ENCODE data around the gene NACC2.

Gene NACC2

DNA sequence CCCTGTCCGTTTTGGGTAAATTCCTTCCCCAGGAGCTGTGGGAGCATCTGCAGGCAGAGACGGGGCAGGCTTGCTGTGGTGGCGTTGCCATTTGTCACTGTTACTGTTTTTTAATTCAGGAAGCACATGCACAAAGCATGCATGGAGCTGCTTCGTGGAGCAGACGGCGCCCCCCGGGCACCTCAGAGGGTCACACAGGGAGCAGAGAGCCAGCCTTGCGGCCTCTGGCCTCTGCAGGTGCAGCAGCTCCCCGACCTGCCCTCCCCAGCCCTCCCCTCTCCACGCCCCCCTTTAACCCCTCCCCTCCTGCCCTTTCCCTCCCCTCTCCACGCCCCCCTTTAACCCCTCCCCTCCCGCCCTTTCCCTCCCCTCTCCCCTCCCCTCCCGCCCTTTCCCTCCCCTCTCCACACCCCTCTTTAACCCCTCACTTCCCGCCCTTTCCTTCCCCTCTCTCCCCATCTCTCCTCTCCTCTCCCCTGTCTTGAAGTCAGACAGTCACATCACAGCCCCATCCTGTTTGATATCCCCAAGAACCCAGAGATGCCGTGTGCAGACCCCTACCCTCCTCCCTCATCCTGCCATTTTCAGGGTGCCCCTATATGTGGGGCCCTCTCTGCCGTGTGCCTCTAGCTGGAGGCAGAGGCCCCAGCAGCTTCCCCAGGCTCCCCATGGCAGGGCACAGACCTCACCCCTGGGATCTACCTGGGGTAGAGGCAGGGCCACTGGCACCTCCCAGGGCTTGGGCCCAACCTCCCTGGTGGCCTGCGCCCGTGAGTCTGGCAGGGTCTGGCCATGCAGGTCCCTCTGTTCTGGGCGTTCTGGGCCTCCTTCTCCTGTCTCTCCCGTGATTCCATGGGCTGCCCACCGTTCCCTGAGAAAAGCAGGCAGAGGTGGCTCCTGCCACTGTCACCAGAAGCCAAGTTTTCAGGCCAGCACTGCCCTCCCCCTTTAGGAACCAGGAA lies 104.3 kb downstream of the NACC2 start:
- DNase-seq, result no peak

DNA sequence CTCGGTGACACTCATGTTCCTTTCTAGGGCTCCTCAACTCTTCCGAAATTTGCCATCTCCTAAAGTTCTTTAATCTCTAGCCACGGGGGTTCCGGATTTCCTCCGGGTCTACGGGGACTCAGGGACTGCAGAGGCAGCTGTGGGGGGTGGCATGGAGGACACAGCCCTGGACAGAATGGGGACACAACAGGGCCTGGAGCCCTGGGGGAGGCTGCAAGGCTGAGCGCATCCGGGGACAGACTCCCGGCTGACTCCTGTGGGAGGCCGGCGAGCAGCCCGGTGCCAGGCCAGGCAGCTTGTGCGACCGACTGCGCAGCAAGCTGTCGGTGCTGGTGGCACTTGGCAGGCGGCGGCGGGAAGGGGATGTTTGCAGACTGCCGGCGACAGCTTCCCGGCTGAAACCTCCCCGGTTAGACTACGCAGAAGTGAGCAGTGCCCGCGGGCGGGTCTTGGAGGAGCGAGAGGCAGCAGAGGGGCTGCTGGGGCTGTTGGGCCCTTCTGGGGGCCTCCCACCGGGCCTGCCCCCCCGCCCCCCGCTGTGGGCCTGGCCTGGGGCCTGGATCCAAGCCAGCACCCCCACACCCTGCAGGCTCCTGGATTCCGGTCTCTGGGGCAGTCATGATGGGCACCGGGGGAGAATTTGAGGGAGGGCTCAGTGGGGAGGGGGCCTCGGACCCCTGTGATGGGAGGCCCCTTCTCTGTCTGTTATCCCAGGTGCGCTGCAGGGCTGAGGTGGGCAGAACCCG lies 105.2 kb downstream of the NACC2 start:
- no peak for DNase-seq

DNA sequence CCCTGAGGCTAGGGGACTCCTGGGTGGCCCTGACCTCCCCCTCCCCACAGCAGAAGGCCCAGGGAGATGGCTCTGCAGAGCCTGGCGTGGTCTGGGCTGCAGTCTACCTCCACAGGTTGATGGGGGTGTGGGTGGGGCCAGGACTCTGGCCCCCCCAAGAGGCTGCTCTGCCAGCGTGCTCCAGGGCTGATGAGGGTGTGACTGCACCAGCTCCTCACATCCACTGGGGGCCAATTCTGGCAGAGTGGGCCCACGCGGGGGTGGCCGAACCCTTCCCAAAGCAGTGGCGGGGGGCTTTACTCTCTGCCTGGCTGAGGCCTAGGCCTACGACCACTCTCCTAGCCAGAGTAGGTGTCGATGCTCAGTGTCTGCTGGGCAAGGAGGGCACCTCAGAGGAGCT lies 105.9 kb downstream of the NACC2 start:
- no peak for DNase-seq

DNA sequence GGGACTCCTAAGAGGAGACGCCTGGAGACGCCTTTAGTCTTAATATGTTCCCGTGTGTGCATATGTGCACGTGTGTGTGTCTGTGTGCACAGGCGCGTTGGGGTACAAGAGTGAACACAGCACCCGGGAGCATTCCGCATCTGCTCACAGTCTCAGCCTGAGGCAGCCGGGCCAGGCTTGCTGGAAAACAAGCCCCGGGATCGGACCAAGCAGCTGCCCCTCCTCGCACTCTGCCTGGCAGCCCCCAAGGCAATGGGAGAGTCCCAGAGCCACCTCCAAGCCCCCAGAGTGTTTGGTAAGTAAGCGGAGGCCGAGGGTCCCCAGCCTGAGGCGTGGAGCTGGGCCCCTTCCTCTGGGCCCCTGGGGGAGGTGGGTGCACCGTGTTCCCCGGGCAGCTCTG lies 106.6 kb downstream of the NACC2 start:
- no peak for DNase-seq

DNA sequence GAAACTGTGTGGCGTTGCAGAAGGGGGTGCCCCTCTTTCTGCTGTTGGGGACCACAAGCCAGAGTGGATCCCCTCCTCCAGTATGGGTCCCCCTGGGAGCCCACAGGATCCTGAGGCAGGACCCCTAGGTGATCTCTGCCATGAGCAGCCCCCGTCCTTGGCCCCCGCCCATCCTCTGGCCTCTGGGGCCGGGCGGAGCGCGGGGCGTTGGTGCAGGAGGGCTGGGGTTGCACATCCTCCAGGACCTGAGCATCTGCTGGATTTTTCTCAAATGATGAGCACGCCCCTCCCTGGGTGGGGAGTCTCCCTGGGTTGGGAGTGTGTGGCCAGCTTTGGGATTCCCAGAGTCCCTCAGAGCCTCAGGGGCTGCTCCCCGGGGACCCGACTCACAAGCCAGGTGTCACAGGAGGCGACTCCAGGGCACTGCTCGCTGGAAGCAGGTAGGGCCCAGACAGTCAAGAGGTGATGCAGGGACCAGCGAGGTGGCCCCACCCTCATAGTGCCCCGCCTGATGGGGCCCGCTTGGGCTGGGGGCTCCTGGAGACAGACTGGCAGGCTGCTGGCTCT lies 107.2 kb downstream of the NACC2 start:
- no peak for DNase-seq

DNA sequence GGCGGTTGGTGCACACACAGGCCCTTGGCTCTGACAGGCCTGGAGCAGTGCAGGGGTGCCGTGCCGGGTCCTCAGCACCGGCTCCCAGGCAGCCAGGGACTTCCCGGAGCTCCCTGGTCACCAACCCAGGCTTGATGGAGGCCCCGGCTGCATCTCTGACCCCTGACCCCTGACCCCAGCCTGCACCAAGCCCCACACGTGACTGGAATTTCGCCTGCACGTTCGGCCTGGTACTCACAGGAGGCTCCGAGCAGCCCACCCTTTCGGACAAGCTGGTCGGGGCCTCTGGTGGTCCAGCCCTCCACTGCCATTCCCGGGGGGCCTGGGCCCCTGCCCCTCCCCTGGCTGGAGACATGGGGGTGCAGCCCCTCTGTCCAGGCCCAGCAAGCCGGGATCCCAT lies 108.5 kb downstream of the NACC2 start:
- no peak for DNase-seq

DNA sequence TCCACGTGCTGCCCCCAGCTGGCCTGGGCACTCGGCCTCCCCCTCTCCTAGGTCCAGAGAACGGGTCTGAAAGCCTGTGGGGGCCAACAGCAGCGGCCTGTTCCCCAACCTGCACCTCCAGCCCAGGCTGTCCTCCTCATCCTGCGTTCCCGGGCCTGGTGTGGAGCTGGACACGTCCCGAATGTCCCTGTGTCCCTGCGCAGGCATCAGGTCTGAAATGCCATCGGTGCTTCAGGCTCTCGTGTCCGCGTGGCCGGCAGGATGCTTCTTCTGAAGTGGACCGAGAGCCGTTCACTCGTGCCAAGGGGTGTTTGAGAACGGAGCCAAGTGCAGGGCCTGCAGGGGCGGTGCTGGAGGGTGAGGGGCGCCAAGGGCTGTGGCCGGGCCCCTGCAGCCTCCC lies 109.2 kb downstream of the NACC2 start:
- no peak for DNase-seq

DNA sequence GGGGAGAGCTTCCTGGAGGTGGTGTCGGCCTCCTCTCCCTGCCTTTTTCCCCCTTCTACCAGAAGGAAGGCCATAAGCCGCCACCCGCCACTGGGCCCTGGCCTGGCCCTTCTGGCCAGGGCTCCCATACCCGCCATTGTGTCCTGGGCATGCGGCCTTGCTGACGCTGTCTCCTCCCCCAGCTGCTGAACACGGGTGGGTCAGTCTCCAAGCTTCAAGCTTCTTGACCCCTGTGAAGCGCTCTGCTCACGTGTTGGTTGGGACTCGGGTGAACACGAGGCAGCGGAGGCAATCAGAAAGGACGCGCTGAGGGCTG lies 109.7 kb downstream of the NACC2 start:
- no peak for DNase-seq

DNA sequence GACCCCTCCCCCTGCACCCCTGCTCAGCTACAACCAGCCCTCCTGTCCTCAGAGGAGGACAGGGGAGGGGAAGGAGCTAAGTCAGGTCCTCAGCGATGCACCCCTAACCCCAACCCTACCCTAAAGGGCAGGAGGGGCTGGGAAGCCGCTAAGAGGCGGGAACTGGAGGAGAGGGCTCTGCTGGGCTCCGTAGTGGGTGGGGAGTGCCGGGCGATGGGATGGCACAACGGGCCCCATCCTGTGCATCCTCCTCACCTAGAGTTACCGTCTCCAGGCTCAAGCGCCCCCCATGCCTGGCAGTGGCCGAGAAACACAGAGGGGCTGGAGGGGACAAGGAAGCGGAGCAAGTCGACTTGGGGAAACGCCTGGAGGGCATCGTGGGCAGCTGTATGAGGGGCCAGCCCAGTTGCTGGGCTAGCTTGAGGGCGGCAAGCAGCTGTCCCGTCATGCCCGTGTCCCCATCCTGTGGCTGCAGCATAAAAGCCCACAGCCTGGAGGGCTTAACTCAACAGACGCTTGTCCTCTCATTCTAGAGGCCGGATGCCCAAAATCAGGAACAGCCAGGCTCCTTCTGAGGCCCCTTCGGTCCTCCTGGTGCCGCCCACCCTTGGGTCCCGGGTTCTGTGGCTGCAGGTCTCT lies 110.9 kb downstream of the NACC2 start:
- no peak for DNase-seq

DNA sequence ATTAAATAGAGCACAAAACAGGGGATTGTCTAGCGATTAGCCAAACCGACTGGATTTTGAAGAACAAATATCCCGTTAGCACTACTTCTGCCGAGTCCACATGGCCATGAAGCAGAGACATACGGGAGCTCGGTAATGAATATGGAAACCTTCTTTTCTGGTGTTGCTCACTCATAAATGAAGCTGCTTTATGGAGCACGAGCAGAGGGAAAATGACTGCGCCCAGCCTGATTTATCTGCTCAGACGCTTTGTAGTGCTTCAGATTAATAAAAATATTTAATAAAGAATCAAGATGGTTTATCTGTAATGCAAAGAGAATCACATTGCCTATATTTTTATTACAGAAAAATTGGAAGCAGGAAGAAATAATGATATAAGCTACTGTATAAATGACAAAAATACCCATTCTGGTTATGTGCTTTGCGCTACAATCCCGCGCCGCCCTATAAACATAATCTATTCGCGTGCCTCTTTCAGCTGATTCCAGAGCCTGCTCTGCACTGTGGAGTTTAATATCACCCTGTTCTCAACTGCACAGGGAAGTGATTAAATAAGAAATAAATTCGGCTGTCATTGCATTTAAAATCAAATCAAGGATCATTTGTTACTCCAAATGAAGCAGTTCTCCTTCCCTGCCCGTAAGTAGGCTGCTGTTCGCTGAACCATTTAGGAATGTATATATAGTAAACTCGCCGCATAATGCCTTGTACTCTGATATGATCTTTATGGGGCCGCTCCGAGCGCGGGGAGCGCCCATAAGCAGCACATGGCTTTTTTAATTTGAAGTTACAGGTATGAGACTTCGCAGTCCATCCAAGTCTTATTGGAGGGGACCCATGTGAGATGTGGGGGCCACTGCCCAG lies 111.6 kb downstream of the NACC2 start:
- DNase-seq, result no peak

DNA sequence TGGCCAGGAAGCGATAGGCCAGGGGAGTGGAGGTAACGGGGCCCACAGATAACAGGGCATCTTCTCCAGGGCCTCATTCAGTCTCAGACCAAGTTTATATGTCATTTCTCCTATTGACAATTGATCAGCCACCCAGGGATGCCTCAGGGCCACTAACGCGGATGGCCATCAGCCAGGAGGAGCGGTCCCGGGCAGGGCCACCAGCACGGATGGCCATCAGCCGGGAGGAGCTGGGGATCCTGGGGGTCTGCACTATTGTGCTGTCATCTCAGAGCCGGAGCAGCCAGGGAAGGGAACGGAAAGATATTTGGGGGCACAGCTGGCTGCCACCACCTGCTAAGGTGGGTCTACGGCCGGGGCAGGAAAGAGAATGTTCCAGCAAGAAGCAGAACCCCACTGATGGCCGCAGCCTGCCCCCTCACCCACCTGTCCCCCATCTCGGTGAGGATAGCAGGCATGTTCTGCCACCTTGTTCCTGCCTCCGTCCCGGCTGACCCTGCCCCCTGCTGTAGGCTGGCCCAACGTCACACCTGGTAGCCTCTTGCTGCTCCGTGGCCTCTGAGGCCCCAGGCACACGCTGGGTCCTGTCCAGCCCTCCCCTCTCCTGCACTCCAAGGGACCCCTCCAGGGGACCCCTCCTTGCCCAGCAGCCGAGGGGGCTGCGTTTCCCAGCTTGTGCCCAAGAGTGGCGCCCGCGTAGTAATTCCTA lies 112.4 kb downstream of the NACC2 start:
- DNase-seq, result no peak

DNA sequence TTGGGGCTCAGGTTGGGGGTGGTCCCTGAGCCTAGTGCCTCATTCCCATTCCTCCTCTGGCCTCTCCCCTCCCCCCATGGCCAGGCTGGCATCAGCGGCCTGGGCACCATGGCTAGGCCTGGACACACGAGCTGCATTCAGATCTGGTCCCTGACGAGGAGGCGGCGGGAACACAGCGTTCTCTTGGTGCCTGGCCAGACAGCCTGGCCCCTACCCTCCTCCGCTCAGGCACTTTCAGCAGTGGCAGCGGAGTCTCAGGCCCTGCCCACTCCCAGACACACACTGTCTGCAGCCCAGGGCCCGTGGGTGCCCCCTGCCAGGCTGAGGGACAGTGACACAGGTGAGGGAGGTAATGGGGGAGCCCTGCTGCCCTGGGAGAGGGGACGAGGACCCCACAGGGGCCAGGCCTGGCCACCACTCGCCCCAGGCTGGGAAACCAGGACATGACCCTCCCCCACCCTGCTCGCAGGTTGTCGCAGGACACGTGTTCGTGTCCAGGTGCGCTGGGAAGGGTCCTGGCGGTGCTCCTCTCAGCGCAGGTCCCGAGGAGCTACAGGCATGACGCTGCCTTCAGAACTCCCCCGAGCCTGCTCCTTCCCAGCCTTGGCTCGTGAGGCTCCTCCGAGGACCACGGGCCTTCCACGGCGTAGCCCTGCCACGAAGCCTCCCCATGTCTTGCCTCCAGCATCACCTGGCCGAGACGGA lies 114.0 kb downstream of the NACC2 start:
- no peak for DNase-seq

DNA sequence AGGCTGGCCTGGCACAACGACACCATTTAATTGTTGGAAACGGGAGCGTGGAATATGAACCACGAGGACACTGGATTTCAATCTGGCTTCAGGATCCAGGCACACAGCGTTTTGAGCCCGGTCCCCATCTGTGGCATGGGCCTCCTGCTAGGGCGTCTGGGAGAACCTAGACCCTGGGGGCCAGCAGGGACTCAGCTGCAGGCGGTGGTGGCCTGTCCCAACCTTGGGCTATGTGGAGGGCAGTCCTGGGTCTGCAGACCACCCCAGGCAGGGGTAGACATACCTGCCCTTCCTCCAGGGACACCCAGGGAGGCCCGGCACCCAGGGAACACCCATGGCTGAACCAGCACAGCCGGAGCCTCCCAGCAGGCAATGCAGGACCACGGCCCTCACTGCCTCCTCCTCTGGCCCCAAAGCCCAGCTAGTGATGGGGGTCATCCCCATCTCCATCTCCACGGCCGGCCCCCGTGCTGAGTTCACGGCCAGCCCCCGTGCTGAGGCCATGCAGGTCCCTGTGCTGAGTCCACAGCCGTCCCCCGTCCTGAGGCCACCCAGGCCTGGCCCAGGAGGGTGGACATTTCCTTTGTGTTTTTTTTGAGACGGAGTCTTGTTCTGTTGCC lies 115.4 kb downstream of the NACC2 start:
- no peak for DNase-seq

DNA sequence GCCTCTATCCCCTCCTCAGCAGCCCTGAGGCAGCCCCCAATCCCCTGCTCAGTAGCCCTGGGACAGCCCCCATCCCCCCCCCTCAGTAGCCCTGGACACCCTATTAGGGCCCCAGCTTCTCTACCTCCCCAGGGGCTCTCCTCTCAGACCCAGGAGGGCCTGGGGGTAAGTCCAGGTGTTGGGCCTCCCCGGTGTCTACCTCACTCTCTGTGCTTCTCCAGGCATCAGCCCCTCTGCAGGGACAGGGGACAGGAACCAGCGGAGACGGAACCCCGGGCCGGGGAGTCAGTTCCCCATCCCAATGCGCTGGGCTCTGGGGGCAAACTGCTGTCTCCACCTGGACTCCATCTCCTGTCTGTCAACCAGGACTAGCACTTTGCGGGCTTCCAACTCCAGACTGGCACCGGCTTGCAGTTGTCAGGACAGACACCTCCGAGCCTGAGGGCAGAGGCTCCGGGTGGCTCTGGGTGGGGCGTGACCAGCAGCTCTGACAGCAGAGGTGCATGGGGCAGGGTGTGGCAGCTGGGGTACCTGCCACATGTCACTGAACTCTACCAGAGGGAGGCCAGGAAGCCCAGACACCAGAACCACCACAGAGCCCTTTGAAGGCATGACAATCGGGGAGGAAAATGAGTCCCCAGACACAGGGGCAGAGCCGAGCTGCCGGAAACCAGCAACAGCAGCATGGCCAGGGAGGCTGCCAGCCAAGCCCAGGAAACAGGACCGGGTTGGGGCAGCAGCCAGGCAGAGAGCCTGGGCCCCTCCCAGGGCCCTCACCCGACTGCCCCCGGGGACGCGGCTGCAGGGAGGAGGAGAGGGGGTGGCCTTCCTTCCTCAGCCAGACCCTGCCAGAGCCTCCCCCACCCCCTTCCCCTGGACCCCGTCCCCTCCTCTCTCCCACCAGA lies 116.2 kb downstream of the NACC2 start:
- no peak for DNase-seq

DNA sequence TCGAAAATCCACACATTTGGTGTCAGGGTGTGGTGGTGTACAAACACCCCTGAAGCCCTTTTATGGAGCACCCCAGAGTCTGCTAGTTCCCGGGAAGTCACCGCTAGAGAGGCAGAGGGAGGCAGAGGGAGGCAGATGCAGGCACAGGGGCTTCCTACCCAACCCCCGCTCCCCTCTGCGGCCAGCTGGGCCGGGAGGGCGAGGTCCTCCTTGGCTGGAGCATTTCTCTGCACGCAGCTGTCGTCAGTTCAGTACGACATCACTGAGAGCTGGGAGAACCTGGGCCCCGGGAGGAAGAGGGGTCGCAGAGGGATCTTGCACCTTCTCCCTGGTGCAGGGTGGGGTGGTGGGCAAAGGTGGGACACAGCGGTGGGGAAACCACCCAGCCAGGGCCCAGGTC lies 118.1 kb downstream of the NACC2 start:
- DNase-seq, result no peak

DNA sequence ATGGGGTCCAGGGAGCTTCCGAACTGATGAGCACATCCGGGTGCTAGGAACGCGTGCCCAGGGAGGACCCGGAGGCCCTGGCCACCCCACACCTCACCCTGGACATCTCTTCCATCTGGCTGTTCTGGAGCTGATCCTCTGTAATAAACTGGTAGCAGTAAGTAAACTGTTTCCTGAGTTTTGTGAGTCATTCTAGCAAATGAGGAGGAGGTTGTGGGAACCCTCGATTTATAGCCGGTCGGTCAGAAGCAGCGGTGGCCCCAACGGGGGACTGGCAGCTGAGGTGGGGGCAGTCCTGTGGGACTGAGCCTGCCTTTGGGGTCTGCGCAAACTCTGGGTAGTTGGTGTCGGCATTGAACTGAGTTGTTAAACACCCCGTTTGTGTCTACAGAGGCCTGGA lies 118.6 kb downstream of the NACC2 start:
- DNase-seq, result no peak

DNA sequence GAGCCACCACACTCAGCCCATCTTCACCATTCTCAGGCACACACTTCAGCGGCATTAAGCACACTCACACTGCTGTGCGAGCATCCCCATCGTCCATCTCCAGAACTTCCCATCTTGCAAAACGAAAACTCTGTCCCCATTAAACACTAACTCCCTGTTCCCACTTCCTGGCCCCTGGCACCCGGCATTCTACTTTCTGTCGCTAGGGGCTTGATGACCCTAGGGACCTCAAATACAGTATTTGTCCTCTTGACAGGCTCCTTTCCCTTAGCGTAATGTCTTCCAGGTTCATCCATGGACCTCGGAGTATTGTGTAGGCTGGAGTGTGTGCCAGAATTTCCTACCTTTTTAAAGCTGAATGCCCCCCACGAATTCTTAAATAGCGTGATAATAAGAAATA lies 119.3 kb downstream of the NACC2 start:
- DNase-seq, result no peak

DNA sequence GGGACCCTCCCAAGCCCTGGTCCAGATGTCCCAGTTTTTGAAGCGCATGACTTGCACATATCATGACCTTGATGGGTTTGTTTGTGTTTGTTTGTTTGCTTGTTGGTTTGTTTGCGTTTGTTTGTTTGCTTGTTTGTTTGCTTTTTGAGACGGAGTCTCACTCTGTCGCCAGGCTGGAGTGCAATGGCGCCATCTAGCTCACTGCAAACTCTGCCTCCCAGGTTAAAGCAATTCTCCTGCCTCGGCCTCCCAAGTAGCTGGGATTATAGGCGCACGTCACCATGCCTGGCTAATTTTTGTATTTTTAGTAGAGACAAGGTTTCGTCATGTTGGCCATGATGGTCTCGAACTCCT lies 120.9 kb downstream of the NACC2 start:
- no peak for DNase-seq

All from SW 1271 (cell line).